Measurements from ENCODE around the gene EID2. TPM values are rescaled to one million over a fixed set of nuclear protein-coding genes. Genes with fewer than 3 reads are reported as not detected.

Gene EID2, protein sequence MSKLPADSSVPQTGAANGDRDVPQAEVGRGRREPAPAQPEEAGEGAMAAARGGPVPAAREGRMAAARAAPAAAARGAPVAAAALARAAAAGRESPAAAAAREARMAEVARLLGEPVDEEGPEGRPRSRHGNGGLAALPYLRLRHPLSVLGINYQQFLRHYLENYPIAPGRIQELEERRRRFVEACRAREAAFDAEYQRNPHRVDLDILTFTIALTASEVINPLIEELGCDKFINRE
- total RNA-seq (2021), result 25.0 and 25.2 TPM in 2 replicates
- Bru-seq, nascent RNA, result percentile 85 among the genes with signal in this experiment
- BruChase-seq, experiment 1, labeled RNA remaining after a 2-hour chase, result percentile 95 among the genes with signal in this experiment
- percentile 91 among the genes with signal in this experiment for BruChase-seq, experiment 2, labeled RNA remaining after a 6-hour chase
- long read RNA-seq, transcript EID2-201 (1 exons, 1,629 nt), result major isoform, 30 of 30 reads
- long read RNA-seq, partial matches to known transcripts, result 0 of 30 reads
- long read RNA-seq, other reads (novel, unspliced or antisense), result 0 of 30 reads

DNA sequence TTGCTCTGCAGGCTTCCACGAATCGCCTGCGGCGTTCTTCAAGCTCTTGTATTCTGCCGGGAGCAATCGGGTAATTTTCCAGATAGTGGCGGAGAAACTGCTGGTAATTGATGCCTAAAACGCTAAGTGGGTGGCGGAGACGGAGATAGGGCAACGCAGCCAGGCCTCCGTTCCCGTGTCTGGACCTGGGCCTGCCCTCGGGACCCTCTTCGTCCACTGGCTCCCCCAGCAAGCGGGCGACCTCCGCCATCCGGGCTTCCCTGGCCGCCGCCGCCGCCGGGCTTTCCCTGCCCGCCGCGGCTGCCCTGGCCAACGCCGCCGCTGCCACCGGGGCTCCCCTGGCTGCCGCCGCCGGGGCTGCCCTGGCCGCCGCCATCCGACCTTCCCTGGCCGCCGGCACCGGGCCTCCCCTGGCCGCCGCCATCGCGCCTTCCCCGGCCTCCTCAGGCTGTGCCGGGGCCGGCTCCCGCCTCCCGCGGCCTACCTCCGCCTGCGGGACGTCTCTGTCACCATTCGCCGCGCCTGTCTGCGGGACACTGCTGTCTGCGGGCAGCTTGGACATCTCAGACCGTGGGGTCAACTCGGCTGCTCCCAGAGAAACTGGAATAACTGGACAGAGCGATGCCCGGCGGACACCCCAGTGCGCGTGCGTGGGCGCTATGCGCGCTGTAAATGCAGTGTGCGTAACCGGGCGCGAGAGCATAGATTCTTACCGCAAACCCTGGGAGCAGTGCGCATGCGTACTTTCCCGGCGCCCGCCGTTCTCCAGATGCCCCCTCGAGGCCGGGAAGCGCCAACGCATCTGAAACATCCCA, at the start of gene EID2:
TSS of gene EID2 (minus strand) at position 644 of the 815 bp plus-strand sequence. CDS start at position 562, 82 bp downstream.
- intact Hi-C loops (cut with micrococcal nuclease; ENCODE audit: unreplicated experiment), result loop anchor here (2.0 to 10.0 kb wide), 2 partner anchors 99 to 425 kb away; no protein-coding TSS in a partner anchor
- Histone ChIP-seq H3K27me3 (replicated peaks; ENCODE audit: insufficient read depth, low read depth, low read length, poor library complexity) (peaks cover under 1% of the 10 kb centered on the region), H3K9me3 (ENCODE audit: low read depth, low read length, poor library complexity, severe bottlenecking) (no peaks in the 10 kb centered on the region), H3K27ac (ENCODE audit: low read depth, low read length, poor library complexity, severe bottlenecking) (peak within 1 kb of the TSS; percentile 86), H3K36me3 (ENCODE audit: insufficient read depth, low read length, poor library complexity, severe bottlenecking) (no peaks in the 10 kb centered on the region), H3K4me3 (ENCODE audit: low read depth, low read length, poor library complexity, severe bottlenecking) (peak within 1 kb of the TSS; percentile 79), H3K4me1 (ENCODE audit: insufficient read depth, low read length, poor library complexity, severe bottlenecking) (peaks cover 10% of the 10 kb centered on the region)
- ChIA-PET CTCF (interaction anchor here (1.1 kb wide), 1 partner anchor 99 kb away, joined by 4 read pairs; no protein-coding TSS in a partner anchor), POLR2A (ENCODE audit: low non-redundant PET) (interaction anchor here (1.1 kb wide), 1 partner anchor 104 kb away, joined by 4 read pairs; the partner anchor contains the start of gene RPS16)
- DNase-seq (ENCODE audit: low spot score), result peak; percentile 95
- no TSS peak for BruUV-seq (replicated peaks)
- no peak for TF ChIP-seq EZH2 (IDR thresholded peaks at IDR 0.05; ENCODE audit: borderline replicate concordance, low read depth, low read length, poor library complexity, severe bottlenecking)
- TF ChIP-seq, protein P1, sequence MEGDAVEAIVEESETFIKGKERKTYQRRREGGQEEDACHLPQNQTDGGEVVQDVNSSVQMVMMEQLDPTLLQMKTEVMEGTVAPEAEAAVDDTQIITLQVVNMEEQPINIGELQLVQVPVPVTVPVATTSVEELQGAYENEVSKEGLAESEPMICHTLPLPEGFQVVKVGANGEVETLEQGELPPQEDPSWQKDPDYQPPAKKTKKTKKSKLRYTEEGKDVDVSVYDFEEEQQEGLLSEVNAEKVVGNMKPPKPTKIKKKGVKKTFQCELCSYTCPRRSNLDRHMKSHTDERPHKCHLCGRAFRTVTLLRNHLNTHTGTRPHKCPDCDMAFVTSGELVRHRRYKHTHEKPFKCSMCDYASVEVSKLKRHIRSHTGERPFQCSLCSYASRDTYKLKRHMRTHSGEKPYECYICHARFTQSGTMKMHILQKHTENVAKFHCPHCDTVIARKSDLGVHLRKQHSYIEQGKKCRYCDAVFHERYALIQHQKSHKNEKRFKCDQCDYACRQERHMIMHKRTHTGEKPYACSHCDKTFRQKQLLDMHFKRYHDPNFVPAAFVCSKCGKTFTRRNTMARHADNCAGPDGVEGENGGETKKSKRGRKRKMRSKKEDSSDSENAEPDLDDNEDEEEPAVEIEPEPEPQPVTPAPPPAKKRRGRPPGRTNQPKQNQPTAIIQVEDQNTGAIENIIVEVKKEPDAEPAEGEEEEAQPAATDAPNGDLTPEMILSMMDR (conservative IDR thresholded peaks at IDR 0.05; ENCODE audit: low read depth, low read length), result peak; percentile 86; the same call in 1 of the 2 replicates

DNA sequence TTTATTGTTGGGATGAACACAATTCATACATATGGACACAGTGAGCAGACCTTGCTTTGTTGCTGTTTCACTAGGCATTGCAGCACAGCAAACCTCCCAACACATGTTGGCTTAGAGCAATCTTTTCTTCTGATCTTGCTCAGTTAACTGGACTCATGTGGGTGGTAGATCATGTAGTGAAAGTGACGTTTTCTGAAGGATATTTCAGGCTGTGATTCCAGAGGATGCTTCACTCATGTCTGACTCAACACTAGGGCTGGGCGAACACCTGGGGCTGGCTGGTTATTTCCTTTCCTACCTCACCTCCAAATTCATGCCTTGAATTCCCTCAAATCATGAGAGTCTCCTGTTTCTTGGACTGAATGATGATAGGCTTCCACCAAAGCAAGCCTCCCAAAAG, 48.1 kb upstream of the EID2 start:
- H3K4me1 ChIP-seq (ENCODE audit: insufficient read depth, low read length, poor library complexity, severe bottlenecking), result no peaks in the 10 kb centered on the region

DNA sequence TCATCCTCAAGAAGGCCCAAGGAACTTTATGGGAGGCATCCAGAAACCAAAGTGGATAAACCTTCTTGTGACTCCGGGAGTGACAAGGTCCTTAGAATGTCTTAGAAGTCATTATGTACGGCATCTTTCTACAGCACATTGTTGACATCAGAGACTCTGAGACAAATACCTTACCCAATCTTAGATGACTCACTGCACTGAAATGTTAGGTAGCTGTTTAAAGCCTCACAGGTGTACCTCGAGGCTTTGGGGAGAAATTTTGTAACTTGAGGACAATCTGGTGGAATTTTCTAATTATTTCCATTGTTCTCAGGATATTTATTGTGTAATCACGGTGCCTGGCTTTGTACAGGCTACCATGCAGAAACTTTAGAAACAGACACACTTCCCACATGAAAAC, 47.5 kb upstream of the EID2 start:
- H3K4me1 ChIP-seq (ENCODE audit: insufficient read depth, low read length, poor library complexity, severe bottlenecking), result no peaks in the 10 kb centered on the region
- H3K4me3 ChIP-seq (ENCODE audit: low read depth, low read length, poor library complexity, severe bottlenecking), result no peak overlapping the region
- H3K9me3 ChIP-seq (ENCODE audit: low read depth, low read length, poor library complexity, severe bottlenecking), result no peaks in the 10 kb centered on the region
- no peak overlapping the region for H3K27ac ChIP-seq (ENCODE audit: low read depth, low read length, poor library complexity, severe bottlenecking)
- POLR2A ChIA-PET (ENCODE audit: low non-redundant PET), result no interaction called here
- no peak for DNase-seq (ENCODE audit: low spot score)
- intact Hi-C loops (cut with micrococcal nuclease; ENCODE audit: unreplicated experiment), result no loop called here
- peaks cover 40% of the 10 kb centered on the region for H3K27me3 ChIP-seq (replicated peaks; ENCODE audit: insufficient read depth, low read depth, low read length, poor library complexity)
- BruUV-seq (replicated peaks), result no TSS peak
- CTCF ChIA-PET, result no interaction called here
- no peak for TF ChIP-seq EZH2 (IDR thresholded peaks at IDR 0.05; ENCODE audit: borderline replicate concordance, low read depth, low read length, poor library complexity, severe bottlenecking)
- TF ChIP-seq, protein P1 (conservative IDR thresholded peaks at IDR 0.05; ENCODE audit: low read depth, low read length), result no peak
- H3K36me3 ChIP-seq (ENCODE audit: insufficient read depth, low read length, poor library complexity, severe bottlenecking), result no peaks in the 10 kb centered on the region

More for the DNA sequence above, 48.1 kb upstream of the EID2 start:
- Histone ChIP-seq H3K4me3 (ENCODE audit: low read depth, low read length, poor library complexity, severe bottlenecking) (no peak overlapping the region), H3K9me3 (ENCODE audit: low read depth, low read length, poor library complexity, severe bottlenecking) (no peaks in the 10 kb centered on the region), H3K27ac (ENCODE audit: low read depth, low read length, poor library complexity, severe bottlenecking) (no peak overlapping the region), H3K27me3 (replicated peaks; ENCODE audit: insufficient read depth, low read depth, low read length, poor library complexity) (peaks cover 42% of the 10 kb centered on the region), H3K36me3 (ENCODE audit: insufficient read depth, low read length, poor library complexity, severe bottlenecking) (no peaks in the 10 kb centered on the region)
- no TSS peak for BruUV-seq (replicated peaks)
- ChIA-PET CTCF (no interaction called here), POLR2A (ENCODE audit: low non-redundant PET) (no interaction called here)
- TF ChIP-seq, protein P1 (conservative IDR thresholded peaks at IDR 0.05; ENCODE audit: low read depth, low read length), result no peak
- no peak for TF ChIP-seq EZH2 (IDR thresholded peaks at IDR 0.05; ENCODE audit: borderline replicate concordance, low read depth, low read length, poor library complexity, severe bottlenecking)
- no peak for DNase-seq (ENCODE audit: low spot score)
- intact Hi-C loops (cut with micrococcal nuclease; ENCODE audit: unreplicated experiment), result no loop called here

All from A673 (cell line).